Tibial nerve (tissue), 4 donors: Measurements from ENCODE around the gene NSMCE4A.
A peak's percentile ranks its signal among the peaks of the same experiment; 100 is the strongest.

Experiments used
- EP300 ChIP-seq, 2 donors: sonication (generic); formaldehyde crosslinking; IDR thresholded peaks; one replicate each; pipeline ENCODE4 v1.6.1; 2017; ENCODE audit warnings: antibody characterized with exemption in 2 of 2, mild to moderate bottlenecking in 1 of 2
- POLR2A ChIP-seq, 2 donors: fragments of 450-650 bp; IDR thresholded peaks; one replicate each; pipeline ENCODE4 v1.6.1; 2017; ENCODE audit warnings: antibody characterized with exemption in 2 of 2, mild to moderate bottlenecking in 2 of 2, moderate library complexity in 2 of 2
- TF ChIP-seq, protein P1 (sequence below), 5 experiments: fragments of 200-600 bp in 3 of 5; fragments of 450-650 bp in 2 of 5; sonication (generic) in 3 of 5; IDR thresholded peaks; one replicate each; pipeline ENCODE4 v1.5.1; 2016 to 2019; ENCODE audit warnings: antibody characterized with exemption in 5 of 5, mild to moderate bottlenecking in 3 of 5, moderate library complexity in 2 of 5

DNA sequence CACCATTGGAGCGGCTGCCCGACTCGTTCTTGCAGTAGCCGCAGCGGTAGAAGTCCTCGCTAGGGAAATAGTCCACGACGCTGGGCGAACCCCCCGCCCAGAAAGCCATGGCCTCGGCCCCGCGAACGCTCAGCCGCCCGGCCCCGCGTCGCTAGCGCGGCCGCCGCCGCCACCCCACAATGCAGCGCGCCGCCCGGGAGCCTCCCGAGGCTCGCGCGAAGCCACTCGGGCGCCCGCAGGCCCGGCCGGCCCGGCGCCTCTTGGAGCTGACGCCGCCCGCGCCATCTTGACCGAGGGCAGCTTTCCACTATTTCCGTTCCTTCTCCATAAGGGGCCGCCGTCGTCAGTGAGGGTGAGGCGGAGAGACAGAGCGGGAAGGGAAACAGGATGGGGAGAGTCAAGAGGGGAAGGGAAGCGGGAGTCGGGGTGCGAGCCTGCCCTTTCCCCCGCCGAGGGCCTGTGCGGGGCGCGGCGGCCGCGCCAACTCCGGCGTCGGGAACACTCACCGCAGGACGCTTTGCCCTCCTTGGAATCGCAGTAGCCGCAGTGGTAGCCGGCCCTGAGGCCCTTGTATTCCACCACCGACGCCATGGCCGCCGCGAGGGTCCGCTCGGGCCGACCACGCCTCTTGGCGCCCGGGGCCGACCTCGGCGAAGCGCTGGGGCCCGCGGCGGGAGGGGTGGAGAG is 47.0 kb downstream of the NSMCE4A start, which contains the start of gene ATE1:
- TF ChIP-seq, protein P1, sequence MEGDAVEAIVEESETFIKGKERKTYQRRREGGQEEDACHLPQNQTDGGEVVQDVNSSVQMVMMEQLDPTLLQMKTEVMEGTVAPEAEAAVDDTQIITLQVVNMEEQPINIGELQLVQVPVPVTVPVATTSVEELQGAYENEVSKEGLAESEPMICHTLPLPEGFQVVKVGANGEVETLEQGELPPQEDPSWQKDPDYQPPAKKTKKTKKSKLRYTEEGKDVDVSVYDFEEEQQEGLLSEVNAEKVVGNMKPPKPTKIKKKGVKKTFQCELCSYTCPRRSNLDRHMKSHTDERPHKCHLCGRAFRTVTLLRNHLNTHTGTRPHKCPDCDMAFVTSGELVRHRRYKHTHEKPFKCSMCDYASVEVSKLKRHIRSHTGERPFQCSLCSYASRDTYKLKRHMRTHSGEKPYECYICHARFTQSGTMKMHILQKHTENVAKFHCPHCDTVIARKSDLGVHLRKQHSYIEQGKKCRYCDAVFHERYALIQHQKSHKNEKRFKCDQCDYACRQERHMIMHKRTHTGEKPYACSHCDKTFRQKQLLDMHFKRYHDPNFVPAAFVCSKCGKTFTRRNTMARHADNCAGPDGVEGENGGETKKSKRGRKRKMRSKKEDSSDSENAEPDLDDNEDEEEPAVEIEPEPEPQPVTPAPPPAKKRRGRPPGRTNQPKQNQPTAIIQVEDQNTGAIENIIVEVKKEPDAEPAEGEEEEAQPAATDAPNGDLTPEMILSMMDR (IDR thresholded peaks at IDR 0.05), result peak in 2 of 5 experiments; percentile 24 to 25
- TF ChIP-seq POLR2A (IDR thresholded peaks at IDR 0.05), result peak in 1 of 2 donors; percentile 76
- peak in 1 of 2 donors; percentile 93 for TF ChIP-seq EP300 (IDR thresholded peaks at IDR 0.05)
